HS-5 (cell line): ENCODE data around the gene METAP2.
"Not testable (repeated sequence)": the region's sequence is repeated elsewhere in the genome, so short reads cannot be mapped to it uniquely, and the experiment has no call there.

Experiments used
- DNase-seq: peaks from one replicate; pipeline ENCODE4 v3.0.0-alpha.2; 2012; ENCODE audit warnings: low read depth

Gene METAP2

DNA sequence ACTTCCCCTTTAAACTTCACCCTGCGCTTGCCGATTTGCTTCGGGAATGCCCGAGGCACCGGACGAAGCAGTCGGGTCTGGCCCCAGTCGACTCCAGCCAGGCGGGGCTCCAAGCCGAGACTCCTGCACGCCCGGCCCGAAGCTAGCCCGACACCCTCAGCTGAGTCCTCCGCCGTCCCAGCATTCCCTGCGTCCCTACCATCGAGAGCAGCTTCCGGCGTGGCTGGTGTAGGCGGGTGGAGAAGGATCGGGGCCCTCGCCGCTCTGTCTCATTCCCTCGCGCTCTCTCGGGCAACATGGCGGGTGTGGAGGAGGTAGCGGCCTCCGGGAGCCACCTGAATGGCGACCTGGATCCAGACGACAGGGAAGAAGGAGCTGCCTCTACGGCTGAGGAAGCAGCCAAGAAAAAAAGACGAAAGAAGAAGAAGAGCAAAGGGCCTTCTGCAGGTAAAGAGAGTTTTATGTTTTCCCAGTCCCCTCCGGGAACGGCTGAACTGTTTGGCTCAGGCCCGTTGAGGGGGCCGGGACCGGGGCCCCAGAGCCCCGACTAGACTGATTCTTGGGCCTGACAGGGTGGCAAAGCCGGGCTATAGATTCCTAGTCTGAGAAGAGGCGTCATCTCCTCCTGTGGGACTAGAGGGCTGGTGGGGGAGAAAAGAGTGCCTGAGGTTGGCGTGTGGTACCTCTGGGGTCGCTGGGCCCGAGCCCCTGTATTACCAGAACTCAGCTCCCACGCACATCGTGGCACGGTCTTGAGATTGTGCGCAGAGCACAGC is at the start of gene METAP2:
METAP2 (plus strand) TSS at position 269 of the 776 bp plus-strand sequence; CDS start at position 297, 28 bp downstream.
- peak; percentile 81 for DNase-seq

DNA sequence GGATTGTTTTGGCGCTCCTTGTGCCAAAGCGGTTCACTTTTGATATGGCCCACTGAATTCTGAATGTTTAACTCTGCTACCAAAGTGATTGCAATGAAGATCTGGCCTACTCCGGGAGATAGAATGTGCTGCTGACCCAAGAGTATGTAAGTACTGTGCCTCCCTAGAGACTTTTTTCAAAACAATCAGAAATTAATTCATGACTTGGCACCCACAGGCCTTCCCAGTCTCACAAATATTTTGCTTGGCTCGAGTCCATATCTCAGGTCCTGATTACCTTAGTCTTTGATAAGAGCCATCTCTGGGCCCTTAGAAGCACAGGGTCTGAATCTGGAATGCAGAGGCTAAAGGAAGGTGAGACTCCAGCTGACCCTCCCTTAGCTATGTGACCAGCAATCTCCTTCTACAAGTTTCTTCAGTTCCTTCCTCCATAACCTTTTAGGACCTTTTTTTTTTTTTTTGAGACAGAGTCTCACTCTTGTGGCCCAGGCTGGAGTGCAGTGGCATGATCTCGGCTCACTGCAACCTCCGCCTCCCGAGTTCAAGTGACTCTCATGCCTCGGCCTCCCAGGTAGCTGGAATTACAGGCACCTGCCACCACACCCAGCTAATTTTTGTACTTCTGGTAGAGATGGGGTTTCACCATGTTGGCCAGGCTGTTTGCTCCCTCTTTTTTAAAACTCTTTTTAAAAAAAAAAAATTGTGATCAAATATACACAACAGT is 49.5 kb upstream of the METAP2 start:
- no peak for DNase-seq

DNA sequence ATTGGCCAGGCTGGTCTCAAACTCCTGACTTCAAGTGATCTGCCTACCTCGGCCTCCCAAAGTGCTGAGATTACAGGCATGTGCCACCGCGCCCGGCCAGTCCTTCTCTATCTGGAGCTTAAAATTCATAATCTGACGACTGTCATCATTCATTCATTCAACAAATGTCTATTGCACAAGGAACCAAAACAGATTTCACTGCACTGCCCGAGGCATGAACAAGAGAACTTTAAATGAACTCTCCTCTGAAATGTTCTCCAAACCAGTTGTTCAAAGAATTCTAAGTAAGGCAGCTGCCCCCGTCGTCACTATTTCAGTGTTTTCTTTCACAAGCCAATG is 44.8 kb upstream of the METAP2 start:
- no peak for DNase-seq

DNA sequence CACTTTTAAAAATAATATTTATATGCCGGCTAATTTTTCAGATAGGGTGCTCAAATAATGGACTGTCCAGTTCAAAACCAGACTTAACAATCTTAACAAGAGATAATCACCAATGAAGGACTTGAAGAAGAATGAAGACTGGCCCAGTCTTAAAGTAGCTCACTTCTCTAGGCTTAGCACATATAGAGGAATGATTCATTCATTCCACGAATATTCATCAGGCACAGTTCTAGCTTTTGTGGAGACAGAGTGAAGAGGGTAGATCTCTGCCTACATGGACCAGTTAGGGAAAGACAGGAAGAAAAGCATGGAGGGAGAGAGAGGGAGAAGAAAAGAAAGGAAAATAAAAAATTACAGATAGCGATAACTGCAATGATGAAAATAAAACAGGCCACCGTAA is 42.8 kb upstream of the METAP2 start:
- no peak for DNase-seq

DNA sequence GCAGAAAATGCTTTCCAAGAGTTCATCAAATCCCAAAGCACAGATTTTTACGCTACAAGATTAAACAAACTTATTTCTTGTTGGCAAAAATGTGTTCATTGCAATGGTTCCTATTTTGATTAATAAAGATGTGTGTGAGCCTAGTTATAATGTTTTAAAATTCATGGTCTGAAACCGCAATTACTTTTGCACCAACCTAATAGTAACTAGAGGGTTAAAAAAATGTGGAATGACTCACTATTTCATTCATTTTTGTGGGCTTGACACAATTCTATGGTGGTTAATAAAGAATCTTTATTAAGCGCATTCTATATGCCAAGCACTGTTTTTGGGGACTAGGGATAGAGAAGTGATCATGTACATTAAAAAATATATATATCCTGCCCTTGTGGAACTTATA is 38.6 kb upstream of the METAP2 start:
- DNase-seq, result no peak

DNA sequence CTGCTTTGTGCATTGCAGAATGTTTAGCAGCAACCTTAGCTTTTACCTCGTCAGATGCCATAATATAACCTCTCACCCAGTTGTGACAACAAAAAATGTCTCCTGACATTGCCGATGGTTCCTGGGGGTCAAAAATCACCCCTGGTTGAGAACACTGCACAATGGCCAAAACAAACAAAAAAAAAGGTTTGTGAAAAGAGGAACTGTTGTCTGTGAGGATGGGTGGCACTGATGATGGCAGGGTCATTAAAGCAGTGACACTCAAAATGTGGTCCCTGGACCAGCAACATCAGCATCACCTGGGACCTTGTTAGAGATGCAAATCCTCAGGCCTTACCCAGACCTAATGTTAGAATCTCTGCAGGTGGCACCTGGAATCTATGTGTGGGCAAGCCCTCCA is 36.4 kb upstream of the METAP2 start:
- DNase-seq, result no peak

DNA sequence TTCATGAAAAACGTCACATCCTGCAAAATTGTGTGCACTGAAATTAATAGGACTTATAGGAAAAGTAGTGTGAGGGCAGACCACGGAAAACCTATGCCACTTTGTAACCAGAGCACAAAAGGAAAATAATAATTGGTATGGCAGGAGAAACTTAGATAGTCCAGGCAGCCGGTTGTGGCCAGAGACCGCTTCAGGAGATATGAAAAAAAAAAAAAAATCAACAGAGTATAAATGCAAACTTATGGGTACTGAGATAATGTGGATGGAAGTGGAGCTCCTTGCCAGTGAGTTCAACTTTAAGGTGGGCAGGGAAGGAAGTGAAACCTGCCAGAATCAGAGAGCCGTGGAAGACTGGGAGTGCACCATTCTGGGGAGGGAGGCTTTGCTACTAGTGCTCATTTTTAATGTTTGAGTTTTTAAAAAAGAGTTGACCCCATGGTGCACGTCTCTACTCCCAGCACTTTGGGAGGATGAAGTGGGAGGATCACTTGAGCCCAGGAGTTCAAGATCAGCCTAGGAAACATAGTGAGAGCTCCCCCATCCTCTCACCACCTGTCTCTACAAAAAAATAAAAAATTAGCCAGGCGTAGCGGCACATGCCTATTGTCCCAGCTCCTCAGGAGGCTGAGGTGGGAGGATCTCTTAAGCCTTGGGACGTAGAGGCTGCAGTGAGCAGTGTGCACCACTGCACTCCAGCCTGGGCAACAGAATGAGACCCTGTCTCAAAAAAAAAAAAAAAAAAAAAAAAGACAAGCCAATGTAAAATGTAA is 34.3 kb upstream of the METAP2 start:
- no peak for DNase-seq

DNA sequence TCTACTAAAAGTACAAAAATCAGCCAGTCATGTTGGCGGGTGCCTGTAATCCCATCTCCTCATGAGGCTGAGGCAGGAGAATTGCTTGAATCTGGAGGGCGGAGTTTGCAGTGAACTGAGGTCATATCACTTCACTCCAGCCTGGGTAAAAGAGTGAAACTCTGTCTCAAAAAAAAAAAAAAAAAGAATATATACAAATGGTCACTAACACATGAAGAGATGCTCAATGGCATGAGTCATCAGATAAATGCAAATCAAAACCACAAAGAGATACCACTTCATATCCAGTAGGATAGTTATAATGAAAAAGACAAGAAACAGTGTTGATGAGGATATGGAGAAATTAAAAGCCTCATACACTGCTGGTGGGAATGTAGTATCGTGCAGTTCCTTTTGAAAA is 33.6 kb upstream of the METAP2 start:
- DNase-seq, result peak; percentile 20

DNA sequence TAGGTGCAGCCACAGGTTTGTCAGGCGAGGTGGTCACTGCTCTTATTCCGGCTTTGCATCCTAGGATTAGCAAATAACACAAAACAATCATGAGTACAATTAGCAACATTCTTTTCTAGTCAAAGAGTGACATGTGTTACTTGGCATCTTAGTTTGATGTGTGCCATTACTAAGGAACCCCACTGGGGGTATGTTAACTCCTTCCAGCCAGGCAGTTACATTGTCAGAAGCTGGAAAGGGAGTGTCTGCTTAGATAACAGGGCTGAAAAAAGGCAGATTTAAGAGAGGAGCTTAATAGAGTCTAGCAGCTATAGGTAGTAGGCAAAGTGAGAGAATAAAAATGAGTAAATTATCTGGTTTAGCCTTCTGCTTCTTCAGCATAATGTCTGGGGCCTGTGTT is 30.5 kb upstream of the METAP2 start:
- DNase-seq, result no peak

DNA sequence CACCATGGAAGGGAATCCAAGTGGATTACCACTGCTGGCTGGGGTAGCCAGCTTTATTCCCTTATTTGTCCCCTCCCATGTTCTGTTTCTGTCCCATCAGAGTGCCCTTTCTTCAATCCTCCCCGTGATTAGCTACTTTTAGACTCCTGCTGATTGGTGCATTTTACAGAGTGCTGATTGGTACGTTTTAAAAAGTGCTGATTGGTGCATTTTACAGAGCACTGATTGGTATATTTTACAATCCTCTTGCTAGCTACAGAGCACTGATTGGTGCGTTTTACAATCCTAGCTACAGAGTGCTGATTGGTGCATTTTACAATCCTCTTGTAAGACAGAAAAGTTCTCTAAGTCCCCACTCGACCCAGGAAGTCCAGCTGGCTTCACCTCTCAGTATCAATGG is 28.9 kb upstream of the METAP2 start:
- DNase-seq, result not testable (repeated sequence)

DNA sequence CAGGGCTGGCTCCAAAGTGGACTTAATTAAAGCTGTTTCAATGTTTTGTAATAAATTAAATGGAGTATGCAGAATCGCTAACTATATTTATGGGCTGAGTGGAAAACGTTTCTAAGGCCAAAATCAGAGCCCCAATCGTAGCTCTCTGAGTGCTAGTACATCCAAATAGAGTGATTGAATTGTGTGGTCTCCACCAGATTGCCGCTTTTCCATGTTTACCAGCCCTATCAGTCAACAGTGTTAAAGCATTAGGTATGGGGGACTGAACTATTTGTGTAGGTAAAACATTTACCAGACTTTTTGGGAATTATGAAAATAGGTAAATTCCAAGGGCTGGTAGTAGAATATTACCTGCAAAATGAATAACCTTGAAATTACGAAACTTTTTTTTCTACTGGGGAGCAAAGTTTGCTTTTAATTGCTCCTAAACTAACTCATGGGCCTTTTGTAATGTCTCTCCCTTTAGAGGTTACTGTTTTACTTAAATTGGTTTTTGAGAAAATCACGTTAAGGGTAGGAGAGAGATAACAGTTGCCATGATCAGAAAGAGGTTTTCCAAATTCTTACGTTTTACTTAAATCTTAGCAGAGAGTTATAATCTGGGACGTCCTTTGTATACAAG is 28.0 kb upstream of the METAP2 start:
- no peak for DNase-seq

DNA sequence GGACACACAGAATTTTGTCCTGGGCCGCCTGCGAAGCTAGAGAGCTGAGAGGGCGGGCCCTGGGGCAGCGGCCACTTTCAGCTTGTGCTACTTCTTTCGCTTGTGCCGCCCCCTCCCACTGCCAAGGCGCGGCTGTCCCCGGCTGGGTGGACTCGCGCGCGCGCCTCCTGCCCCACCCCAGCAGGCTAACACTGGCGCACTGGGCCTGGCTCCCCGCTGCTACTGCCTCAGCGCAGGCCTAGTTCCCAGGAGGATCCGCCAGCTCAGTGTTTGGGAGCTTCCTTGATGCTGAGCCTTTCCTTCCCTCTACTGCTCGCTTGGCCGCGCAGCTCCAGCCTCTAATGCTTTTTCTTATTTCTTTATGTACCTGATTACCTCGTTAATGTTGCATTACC is 27.4 kb upstream of the METAP2 start:
- DNase-seq, result no peak

DNA sequence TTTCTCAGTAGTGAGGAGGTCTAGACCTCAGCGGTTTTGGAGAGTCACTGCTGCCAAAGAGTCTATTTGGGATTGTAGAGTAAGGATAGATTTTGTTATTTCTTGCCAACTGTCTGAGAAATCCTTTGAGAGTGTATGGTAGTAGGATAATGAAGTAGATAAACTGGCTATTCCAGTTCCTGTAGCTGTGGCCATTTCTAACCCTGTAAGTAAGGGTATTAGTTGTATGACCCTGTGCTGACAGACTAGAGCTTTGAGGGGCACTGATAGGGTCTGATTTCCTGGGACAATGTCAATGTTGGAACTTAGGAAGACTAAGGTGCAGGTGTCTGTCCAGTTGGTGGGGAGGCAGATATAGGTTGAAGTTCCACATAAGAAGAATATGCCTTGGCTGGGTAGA is 24.3 kb upstream of the METAP2 start:
- DNase-seq, result not testable (repeated sequence)

DNA sequence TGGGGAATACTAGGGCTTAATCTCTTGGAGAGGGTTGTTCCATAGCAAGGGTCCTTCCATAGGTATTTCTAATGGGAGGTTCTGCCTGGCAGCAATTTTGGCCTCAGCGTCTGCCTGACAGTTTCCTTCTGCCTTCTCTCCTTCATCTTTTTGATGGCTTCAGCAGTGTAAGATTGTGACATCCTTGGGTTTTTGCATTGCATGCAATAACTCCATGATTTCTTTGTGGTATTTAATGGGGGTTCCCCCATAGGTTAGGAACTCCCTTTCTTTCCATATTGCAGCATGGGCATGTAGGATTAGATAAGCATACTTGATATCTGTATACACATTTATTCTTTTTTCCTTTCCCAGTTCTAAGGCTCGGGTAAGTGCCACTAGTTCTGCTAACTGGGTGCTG is 21.5 kb upstream of the METAP2 start:
- DNase-seq, result not testable (repeated sequence)

DNA sequence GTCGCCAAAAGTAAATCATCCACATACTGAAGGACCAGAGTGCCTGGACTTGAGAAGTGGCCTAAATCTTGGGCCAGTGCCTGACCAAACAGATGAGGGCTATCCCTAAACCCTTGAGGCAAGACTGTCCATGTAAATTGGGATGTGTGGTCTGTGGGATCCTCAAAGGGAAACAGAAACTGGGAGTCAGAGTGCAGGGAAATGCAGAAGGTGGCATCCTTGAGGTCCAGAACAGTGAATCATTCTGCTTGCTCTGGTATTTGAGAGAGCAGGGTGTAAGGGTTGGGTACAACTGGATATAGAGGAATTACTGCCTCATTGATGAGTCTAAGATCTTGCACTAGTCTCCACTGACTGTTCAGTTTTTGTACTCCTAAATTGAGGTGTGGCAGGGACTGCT is 20.1 kb upstream of the METAP2 start:
- DNase-seq, result peak; percentile 38

DNA sequence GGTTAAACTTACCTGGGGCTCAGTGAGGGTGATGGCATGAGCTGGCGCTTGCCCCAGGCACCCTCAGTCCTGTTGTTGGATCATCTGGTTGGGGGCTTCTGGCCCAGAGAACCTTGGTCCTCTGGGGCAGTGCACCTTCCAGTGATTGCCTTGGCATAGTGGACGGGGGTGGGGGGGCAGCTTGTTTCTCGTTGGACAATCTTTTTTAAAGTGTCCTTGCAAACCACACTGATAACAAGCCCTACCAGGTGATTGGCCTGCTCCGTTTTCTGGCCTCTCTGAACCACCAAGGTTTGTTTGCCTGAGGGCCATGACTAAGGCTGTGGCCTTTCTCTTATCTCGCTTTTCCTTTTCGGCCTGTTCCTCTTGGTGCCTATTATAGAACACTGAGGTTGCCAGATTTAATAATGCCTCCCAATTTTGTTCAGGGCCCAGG is 19.2 kb upstream of the METAP2 start:
- DNase-seq, result not testable (repeated sequence)

DNA sequence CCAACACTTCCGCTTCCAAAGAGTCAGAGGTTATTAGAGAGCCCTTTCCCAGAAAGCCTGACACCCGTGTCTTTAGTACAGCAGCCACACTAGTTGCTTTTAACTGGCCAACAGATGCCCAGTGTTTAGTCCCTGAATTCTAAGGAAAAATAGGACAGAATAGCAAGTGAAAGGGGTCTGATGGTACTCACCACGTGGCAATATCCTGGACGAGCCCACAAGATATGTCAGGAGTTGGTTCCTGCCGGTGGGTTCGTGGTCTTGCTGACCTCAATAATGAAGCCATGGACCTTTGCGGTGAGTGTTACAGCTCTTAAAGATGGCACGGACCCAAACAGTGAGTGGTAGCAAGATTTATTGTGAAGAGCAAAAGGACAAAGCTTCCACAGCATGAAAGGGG is 16.3 kb upstream of the METAP2 start:
- DNase-seq, result not testable (repeated sequence)

DNA sequence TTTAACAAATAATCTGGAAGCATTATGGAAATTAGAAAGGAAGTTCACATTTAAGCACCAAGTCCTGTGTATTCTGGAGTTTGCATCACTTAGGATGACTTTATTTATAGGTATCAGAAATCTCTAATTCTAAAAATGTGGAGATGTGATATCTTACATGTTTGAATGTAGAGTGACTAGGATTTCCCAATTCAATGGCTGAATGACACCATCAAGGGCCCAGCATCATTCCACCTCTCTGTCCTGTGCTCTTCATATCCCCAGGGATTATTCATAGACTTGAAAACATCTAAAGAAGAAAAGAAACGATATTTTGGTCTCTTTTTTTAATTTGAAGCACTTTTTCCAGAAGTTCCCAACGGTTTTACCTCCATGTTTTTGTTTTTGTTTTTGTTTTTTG is 15.2 kb upstream of the METAP2 start:
- DNase-seq, result no peak

DNA sequence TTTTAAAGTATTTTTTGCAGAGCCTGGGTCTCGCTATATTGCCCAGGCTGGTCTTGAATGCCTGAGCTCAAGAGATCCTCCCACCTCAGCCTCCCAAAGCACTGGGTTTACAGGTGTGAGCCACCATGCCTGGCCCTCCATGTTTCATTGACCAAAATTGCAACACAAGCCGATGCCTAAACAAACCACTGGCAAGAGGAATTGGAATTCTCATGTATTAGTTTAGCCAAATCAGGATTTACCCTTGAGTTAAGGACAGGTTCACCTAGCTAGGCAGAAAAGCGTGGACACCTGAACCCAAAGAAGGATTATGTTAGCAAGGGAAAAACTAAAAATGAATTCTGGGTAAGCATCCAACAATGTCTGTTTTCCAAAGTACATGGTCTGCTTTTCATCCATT is 14.6 kb upstream of the METAP2 start:
- DNase-seq, result no peak

DNA sequence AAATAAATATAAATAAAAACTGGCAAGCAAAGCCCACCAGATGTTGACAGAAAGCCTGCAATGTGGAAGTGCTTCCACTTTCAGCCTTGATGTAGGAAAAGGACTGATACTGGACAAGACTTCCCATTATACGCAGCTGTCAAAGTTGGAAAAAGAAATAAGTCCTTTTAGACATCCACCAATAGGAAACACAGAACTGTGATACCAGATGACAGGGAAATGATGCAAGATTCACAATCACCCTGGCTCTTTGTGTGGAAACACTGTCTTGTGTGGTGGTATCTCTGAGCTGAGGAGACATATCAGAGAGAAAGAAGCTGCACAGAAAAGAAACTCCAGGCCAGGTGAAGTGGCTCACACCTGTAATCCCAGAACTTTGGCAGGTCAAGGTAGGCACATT is 13.8 kb upstream of the METAP2 start:
- no peak for DNase-seq

DNA sequence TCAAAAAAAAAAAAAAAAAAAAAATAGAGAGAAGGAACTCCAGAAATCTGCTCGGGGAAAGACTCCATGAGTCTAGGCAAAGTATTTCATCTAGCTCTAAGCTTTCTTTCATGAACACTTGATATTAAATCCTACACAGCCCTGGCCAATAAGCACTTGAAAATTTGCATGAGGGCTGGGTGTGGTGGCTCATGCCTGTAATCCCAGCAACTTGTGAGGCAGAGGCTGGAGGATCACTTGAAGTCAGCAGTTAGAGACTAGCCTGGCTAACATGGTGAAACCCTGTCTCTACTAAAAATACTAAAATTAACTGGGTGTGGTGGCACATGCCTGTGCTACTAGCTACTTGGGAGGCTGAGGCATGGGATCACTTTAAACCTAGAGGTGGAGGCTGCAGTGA is 13.1 kb upstream of the METAP2 start:
- DNase-seq, result no peak

DNA sequence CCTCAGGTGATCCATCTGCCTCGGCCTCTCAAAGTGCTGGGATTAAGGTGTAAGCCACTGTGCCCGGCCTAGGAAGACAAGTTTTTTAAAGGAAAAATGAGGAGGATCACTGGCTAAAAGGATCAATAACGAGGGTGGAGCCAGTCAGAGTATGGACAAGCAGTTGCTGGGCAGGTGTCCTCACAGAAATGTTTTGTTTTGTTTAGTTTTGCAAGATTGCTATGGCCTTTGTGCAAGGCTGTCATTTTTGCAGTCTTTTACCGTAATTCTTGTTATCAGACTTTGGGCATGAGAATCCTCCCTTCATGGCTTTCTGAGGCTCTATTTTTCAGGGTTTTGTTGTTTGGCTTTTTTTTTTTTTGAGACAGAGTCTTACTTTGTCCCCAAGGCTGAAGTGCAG is 11.9 kb upstream of the METAP2 start:
- no peak for DNase-seq

DNA sequence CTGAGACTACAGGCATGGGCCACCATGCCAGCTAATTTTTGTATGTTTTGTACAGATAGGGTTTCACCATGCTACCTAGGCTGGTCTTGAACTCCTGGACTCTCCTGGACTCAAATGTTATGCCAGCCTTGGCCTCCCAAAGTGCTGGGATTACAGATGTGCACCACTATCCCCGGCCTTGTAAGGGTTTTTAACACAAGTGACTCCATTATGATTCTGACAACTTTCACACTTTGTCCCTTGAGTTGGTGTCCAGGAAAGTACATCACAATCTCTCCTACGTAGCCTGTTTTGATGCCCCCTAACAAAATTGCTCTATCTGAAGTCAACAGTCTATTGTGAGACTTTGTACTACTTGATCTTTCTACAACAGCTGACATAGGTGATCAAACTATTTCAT is 11.4 kb upstream of the METAP2 start:
- DNase-seq, result no peak
